Inferior parietal cortex (tissue), 1 donor: ENCODE data around the gene CHCHD1.
"Not testable (repeated sequence)": the region's sequence is repeated elsewhere in the genome, so short reads cannot be mapped to it uniquely, and the experiment has no call there.

Experiments
- DNase-seq: peaks from one replicate; pipeline ENCODE4 v3.0.0-alpha.2; 2016; ENCODE audit errors: extremely low spot score

Gene CHCHD1

GRCh38 chr10:73791871-73792400 lies 10.1 kb downstream of the CHCHD1 start:
- DNase-seq, result no peak

- DNase-seq, result no peak
These were observed 11.6 kb downstream of the CHCHD1 start for GRCh38 chr10:73793456-73793855.

- not testable (repeated sequence) for DNase-seq
These were observed 13.6 kb downstream of the CHCHD1 start for GRCh38 chr10:73795491-73795890.

- not testable (repeated sequence) for DNase-seq
These were observed 14.2 kb downstream of the CHCHD1 start for GRCh38 chr10:73796035-73796434.

- DNase-seq, result no peak
These were observed 14.9 kb downstream of the CHCHD1 start for GRCh38 chr10:73796766-73797165.

GRCh38 chr10:73797324-73798025 lies 15.6 kb downstream of the CHCHD1 start:
- DNase-seq, result no peak

GRCh38 chr10:73798087-73798486 lies 16.2 kb downstream of the CHCHD1 start:
- no peak for DNase-seq

GRCh38 chr10:73798927-73799560 lies 17.2 kb downstream of the CHCHD1 start:
- DNase-seq, result no peak

GRCh38 chr10:73799899-73800559 lies 18.2 kb downstream of the CHCHD1 start:
- DNase-seq, result no peak

GRCh38 chr10:73800560-73801252 lies 18.9 kb downstream of the CHCHD1 start:
- DNase-seq, result no peak

GRCh38 chr10:73801253-73801590 lies 19.4 kb downstream of the CHCHD1 start:
- no peak for DNase-seq

GRCh38 chr10:73802276-73802991 lies 20.6 kb downstream of the CHCHD1 start:
- no peak for DNase-seq

GRCh38 chr10:73803680-73804286 lies 21.9 kb downstream of the CHCHD1 start:
- no peak for DNase-seq

GRCh38 chr10:73806176-73806950 lies 24.5 kb downstream of the CHCHD1 start:
- no peak for DNase-seq

- DNase-seq, result no peak
These were observed 25.6 kb downstream of the CHCHD1 start for GRCh38 chr10:73807471-73807870.

GRCh38 chr10:73808021-73808815 lies 26.4 kb downstream of the CHCHD1 start:
- no peak for DNase-seq

GRCh38 chr10:73809061-73809818 lies 27.4 kb downstream of the CHCHD1 start:
- DNase-seq, result no peak

- DNase-seq, result no peak
These were observed 28.5 kb downstream of the CHCHD1 start for GRCh38 chr10:73810358-73810734.
